Lung (tissue), 12 donors: ENCODE measurements around the gene CHPF. TPM values are rescaled to one million over a fixed set of nuclear protein-coding genes. Genes with fewer than 3 reads are reported as not detected.
A peak's percentile ranks its signal among the peaks of the same experiment; 100 is the strongest.

Experiments
- ATAC-seq: fragments of 200-7000 bp; cut with Tn5 transposase; one replicate; pipeline ENCODE4 v1.9.1; 2020; ENCODE audit warnings: moderate number of reproducible peaks; ENCODE audit not compliant: insufficient read depth, low FRiP score
- DNase-seq, 3 donors: peaks; one replicate each; pipeline ENCODE4 v3.0.0-alpha.2; 2013 to 2017
- H3K27ac ChIP-seq, 2 donors: one replicate each; pipeline ENCODE4 v1.5.1; 2013; ENCODE audit warnings: mild to moderate bottlenecking in 2 of 2, moderate library complexity in 2 of 2, control low read depth in 1 of 2, inconsistent platforms in 1 of 2, low read depth in 1 of 2, low read length in 1 of 2
- H3K27me3 ChIP-seq, 3 donors: one replicate each; pipeline ENCODE4 v1.5.1; 2013; ENCODE audit warnings: low read length in 2 of 3; ENCODE audit not compliant: control insufficient read depth in 3 of 3, insufficient read depth in 3 of 3
- H3K36me3 ChIP-seq, 4 donors: one replicate each; pipeline ENCODE4 v1.5.1; 2013; ENCODE audit warnings: low read length in 4 of 4, mild to moderate bottlenecking in 1 of 4, moderate library complexity in 1 of 4; ENCODE audit not compliant: control insufficient read depth in 4 of 4, insufficient read depth in 4 of 4
- H3K4me1 ChIP-seq, 5 donors: one replicate each; pipeline ENCODE4 v1.5.1; 2013; ENCODE audit warnings: low read length in 5 of 5, mild to moderate bottlenecking in 2 of 5, moderate library complexity in 1 of 5; ENCODE audit not compliant: control insufficient read depth in 5 of 5, insufficient read depth in 5 of 5
- H3K4me3 ChIP-seq: one replicate; pipeline ENCODE4 v1.5.1; 2013; ENCODE audit warnings: mild to moderate bottlenecking, control low read depth, moderate library complexity
- H3K9ac ChIP-seq, 2 donors: one replicate each; pipeline ENCODE4 v1.5.1; 2013; ENCODE audit warnings: low read length in 2 of 2, control low read depth in 1 of 2; ENCODE audit not compliant: insufficient read depth in 1 of 2
- H3K9me3 ChIP-seq, 4 donors: one replicate each; pipeline ENCODE4 v1.5.1; 2013; ENCODE audit warnings: low read length in 3 of 4, mild to moderate bottlenecking in 1 of 4, moderate library complexity in 1 of 4; ENCODE audit not compliant: control insufficient read depth in 4 of 4, insufficient read depth in 3 of 4
- CTCF ChIP-seq: IDR thresholded peaks from 2 replicates; pipeline ENCODE4 v1.5.1; 2012; ENCODE audit warnings: mild to moderate bottlenecking; ENCODE audit errors: control extremely low read depth, extremely low read depth
- WGBS, 2 donors: extraction: QIAGEN DNeasy Blood & Tissue Kit; methylation state at CpG; one replicate each; pipeline ENCODE4 v1.1.7; 2013; 5-methylcytosine and 5-hydroxymethylcytosine counted together
- polyA plus RNA-seq, 2 donors: library from polyadenylated mRNA; stranded (reverse); fragments of 200-250 nt; gene quantifications; one replicate each; pipeline ENCODE4 v1.2.1, GENCODE V29; 2013
- total RNA-seq, 2 donors: library from RNA; depleted of rRNA in 1 of 2; stranded (reverse); fragments of >200 nt in 1 of 2; gene quantifications; one replicate each; pipeline ENCODE4 v1.2.1, GENCODE V29; 2014 to 2021
- donor health status: control.
- donor health status: control.
- donor health status: Bipolar disorder and iron deficiency.
- donor health status: healthy.
- donor health status: DM: yes; HTN: yes; CAD: no.

The CHPF gene
- total and polyA plus RNA-seq, 4 donors: 42.7 to 89.6 (median 58.1) TPM

GRCh38 chr2:219553463-219553963, 9.9 kb upstream of the CHPF start:
- Histone ChIP-seq H3K4me1 (peaks cover 0 to 10% (median 3%) of the 10 kb centered on the region in 5 donors), H3K9ac (no peak overlapping the region), H3K27ac (no peak overlapping the region), H3K4me3 (no peak overlapping the region), H3K9me3 (peaks cover 0 to 2% (median 0%) of the 10 kb centered on the region in 4 donors), H3K36me3 (peaks cover 0 to 2% (median under 1%) of the 10 kb centered on the region in 4 donors), H3K27me3 (peaks cover 0 to 5% (median 3%) of the 10 kb centered on the region in 3 donors)
- ATAC-seq (no peak), DNase-seq (no peak)
- 80 to 83% methylated on average over 12 of the region's 12 CpGs for WGBS, 2 donors
- no peak for TF ChIP-seq CTCF

- peaks cover 0 to 10% (median 3%) of the 10 kb centered on the region in 5 donors for H3K4me1 ChIP-seq
- H3K27ac ChIP-seq: no peak overlapping the region
- H3K27me3 ChIP-seq: peaks cover 0 to 5% (median 3%) of the 10 kb centered on the region in 3 donors
- H3K9me3 ChIP-seq: peaks cover 0 to 2% (median 0%) of the 10 kb centered on the region in 4 donors
- TF ChIP-seq CTCF: no peak
- H3K4me3 ChIP-seq: no peak overlapping the region
- ATAC-seq: no peak
- H3K36me3 ChIP-seq: peaks cover 0 to 3% (median 1%) of the 10 kb centered on the region in 4 donors
- no peak overlapping the region for H3K9ac ChIP-seq
- DNase-seq: no peak
- WGBS, 2 donors: 31 to 33% methylated on average over 7 of the region's 7 CpGs
These were observed 9.5 kb upstream of the CHPF start for GRCh38 chr2:219553168-219553417.

DNA sequence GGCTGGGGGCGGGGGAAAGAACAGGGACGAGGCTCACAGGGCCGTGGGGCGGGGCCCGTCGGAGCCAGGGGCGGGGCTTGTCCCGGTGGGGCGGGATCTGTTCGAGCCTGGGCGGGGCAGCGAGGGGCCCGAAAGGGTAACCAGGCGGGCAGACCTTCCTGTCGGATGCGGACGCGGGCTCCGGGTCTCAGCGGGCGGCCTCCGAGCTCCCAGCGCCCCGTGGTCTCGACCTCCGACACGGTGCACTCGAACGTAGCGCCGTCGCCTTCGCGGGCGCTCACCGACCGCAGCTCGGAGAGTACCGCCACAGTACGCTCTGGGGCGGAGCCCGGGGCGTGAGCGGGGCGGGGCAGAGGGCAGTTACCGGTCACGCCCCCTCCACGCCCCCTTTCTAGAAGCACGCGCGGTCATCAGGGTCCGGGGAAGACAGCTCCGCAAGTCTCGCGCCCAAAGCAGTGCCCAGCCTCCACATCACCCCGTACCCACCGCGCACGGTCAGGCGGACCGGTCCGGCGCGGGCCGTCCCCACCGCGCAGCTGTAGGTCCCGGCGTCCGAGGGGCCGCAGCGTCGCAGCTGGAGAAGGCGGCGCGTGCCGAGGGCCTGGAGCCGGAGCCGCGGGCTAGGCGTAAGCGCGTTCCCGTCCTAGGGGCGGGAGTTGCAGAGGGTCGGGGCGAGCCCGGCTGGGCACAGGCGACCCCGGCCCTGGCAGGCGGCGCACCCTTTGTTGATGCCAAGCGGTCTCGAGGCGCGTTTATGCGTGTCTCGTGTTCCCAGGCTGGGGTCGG, 9.0 kb upstream of the CHPF start:
- Histone ChIP-seq H3K4me1 (peaks cover 0 to 10% (median 3%) of the 10 kb centered on the region in 5 donors), H3K27ac (no peak overlapping the region), H3K9ac (no peak overlapping the region), H3K27me3 (peaks cover 0 to 5% (median 3%) of the 10 kb centered on the region in 3 donors), H3K9me3 (peaks cover 0 to 2% (median 0%) of the 10 kb centered on the region in 4 donors), H3K4me3 (peak overlapping the region; percentile 55), H3K36me3 (peaks cover 0 to 4% (median 1%) of the 10 kb centered on the region in 4 donors)
- TF ChIP-seq CTCF: no peak
- ATAC-seq: peak; percentile 93
- 1 to 3% methylated on average over 61 to 99 of the region's 99 CpGs for WGBS, 2 donors
- DNase-seq: peak; percentile 92 to 94 (median 92)
